Fibroblast of lung (primary cell): ENCODE measurements around the gene C11orf52. TPM values are rescaled to one million over a fixed set of nuclear protein-coding genes. Genes with fewer than 3 reads are reported as not detected.

ENCODE experiments used
- DNase-seq, 2 donors: peaks; one replicate each; pipeline versions ENCODE4 v3.0.0 to v3.0.0-alpha.2; 2010; ENCODE audit warnings: low read depth in 2 of 2
- H2AFZ ChIP-seq: 2 replicates; pipeline ENCODE4 v1.5.1; 2012; ENCODE audit warnings: low read length, control low read depth, inconsistent platforms
- H3K27ac ChIP-seq: 2 replicates; pipeline ENCODE4 v1.5.1; 2011; ENCODE audit warnings: low read length, control low read depth; ENCODE audit not compliant: insufficient read depth
- H3K27me3 ChIP-seq: 2 replicates; pipeline ENCODE4 v1.5.1; 2011; ENCODE audit warnings: mild to moderate bottlenecking, low read length; ENCODE audit not compliant: control insufficient read depth, insufficient read depth
- H3K36me3 ChIP-seq: 2 replicates; pipeline ENCODE4 v1.5.1; 2011; ENCODE audit warnings: low read length; ENCODE audit not compliant: control insufficient read depth, insufficient read depth
- H3K4me1 ChIP-seq: 2 replicates; pipeline ENCODE4 v1.5.1; 2011; ENCODE audit warnings: low read length; ENCODE audit not compliant: control insufficient read depth, insufficient read depth; ENCODE audit errors: extremely low read depth
- H3K4me2 ChIP-seq: 2 replicates; pipeline ENCODE4 v1.5.1; 2011; ENCODE audit warnings: low read length, control low read depth; ENCODE audit not compliant: insufficient read depth; ENCODE audit errors: extremely low read depth
- H3K4me3 ChIP-seq, 4 experiments: fragments of 200-600 bp in 1 of 4; sonication (generic) in 1 of 4; replicated peaks in 1 of 4; 2 replicates each; pipeline ENCODE4 v1.5.1; 2011 to 2016; ENCODE audit warnings: low read length in 4 of 4, low read depth in 3 of 4, mild to moderate bottlenecking in 3 of 4, control low read depth in 2 of 4, inconsistent platforms in 1 of 4, mixed read lengths in 1 of 4; ENCODE audit not compliant: insufficient read depth in 1 of 4; ENCODE audit errors: control extremely low read depth in 1 of 4
- H3K79me2 ChIP-seq: 2 replicates; pipeline ENCODE4 v1.5.1; 2012; ENCODE audit warnings: mild to moderate bottlenecking, low read length, inconsistent platforms; ENCODE audit not compliant: control insufficient read depth, insufficient read depth
- H3K9ac ChIP-seq: 2 replicates; pipeline ENCODE4 v1.5.1; 2011; ENCODE audit warnings: mild to moderate bottlenecking, low read length, control low read depth; ENCODE audit not compliant: insufficient read depth
- H3K9me3 ChIP-seq: 2 replicates; pipeline ENCODE4 v1.5.1; 2012; ENCODE audit warnings: low read depth, low read length; ENCODE audit not compliant: control insufficient read depth, insufficient read depth
- H4K20me1 ChIP-seq: 2 replicates; pipeline ENCODE4 v1.5.1; 2011; ENCODE audit warnings: low read length; ENCODE audit not compliant: control insufficient read depth, insufficient read depth; ENCODE audit errors: extremely low read depth
- EZH2 ChIP-seq: IDR thresholded peaks from 2 replicates; pipeline ENCODE4 v1.5.1; 2012; ENCODE audit warnings: low read length, control low read depth, mild to moderate bottlenecking; ENCODE audit errors: missing control alignments
- polyA plus RNA-seq, 2 donors: library from polyadenylated mRNA; depleted of rRNA in 1 of 2; stranded (reverse) in 1 of 2; unstranded in 1 of 2; fragments of >200 nt; gene quantifications; 2 replicates each; pipeline ENCODE4 v1.2.1, GENCODE V29; 2011 to 2012; ENCODE audit warnings: missing spikeins in 1 of 2
- total RNA-seq: library from RNA; depleted of rRNA; stranded (reverse); fragments of >200 nt; gene quantifications from 2 replicates; pipeline ENCODE4 v1.2.1, GENCODE V29; 2014
- TF ChIP-seq, protein P1 (sequence below), 2 donors: IDR thresholded peaks in 1 of 2; conservative IDR thresholded peaks in 1 of 2; 1 replicate in 1 of 2; 2 replicates in 1 of 2; pipeline ENCODE4 v1.5.1; 2011 to 2012; ENCODE audit warnings: low read length in 2 of 2, control low read depth in 1 of 2, inconsistent platforms in 1 of 2, low read depth in 1 of 2, mild to moderate bottlenecking in 1 of 2

The C11orf52 gene
- total and polyA plus RNA-seq, 2 donors (not counting 1 experiment from before 2014, with no cell fraction given) = 0.99 to 1.3 TPM

DNA sequence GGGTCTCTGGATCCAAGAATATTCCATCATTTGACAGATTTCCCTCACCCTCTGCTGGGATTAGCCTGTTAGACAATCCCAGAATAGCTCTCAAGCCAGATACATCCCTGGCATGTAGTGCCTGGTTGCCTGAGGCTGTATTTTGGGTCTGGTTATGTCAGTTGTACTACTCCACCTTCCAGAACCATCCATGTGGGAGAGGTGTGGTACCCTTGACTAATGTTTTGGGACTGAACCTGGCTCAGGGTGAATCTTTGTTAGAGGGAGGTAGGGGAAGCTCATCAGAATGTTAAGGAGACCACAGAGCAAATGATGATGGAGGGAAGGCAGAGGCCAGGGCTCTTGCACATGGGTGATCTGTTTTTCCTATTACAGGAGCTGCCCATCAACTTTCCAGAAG lies 5.2 kb downstream of the C11orf52 start:
- Histone ChIP-seq H3K4me3 (no peak overlapping the region), H3K4me2 (no peak overlapping the region)
- no peak for DNase-seq

DNA sequence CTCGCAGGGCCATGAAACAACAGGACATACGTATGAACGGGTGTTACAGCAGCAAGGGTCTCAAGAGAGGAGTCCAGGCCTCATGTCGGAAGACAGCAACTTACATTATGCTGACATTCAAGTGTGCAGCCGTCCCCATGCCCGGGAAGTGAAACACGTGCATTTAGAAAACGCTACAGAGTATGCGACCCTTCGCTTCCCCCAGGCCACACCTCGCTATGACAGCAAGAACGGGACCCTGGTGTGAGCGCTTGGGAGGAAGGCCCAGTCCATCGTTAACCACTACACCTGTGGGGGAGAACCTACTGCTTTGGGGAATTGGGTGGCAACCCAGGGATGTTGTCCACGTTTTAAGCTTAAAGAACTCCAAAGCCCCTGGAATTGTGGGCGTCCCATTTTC lies 7.2 kb downstream of the C11orf52 start:
- peaks cover 11% of the 10 kb centered on the region for H3K4me1 ChIP-seq
- no peaks in the 10 kb centered on the region for H4K20me1 ChIP-seq
- no peak overlapping the region for H3K9ac ChIP-seq
- H3K9me3 ChIP-seq = no peaks in the 10 kb centered on the region
- no peaks in the 10 kb centered on the region for H3K36me3 ChIP-seq
- no peak overlapping the region for H3K27ac ChIP-seq
- no peak overlapping the region for H2AFZ ChIP-seq
- no peak for DNase-seq
- TF ChIP-seq, protein P1, sequence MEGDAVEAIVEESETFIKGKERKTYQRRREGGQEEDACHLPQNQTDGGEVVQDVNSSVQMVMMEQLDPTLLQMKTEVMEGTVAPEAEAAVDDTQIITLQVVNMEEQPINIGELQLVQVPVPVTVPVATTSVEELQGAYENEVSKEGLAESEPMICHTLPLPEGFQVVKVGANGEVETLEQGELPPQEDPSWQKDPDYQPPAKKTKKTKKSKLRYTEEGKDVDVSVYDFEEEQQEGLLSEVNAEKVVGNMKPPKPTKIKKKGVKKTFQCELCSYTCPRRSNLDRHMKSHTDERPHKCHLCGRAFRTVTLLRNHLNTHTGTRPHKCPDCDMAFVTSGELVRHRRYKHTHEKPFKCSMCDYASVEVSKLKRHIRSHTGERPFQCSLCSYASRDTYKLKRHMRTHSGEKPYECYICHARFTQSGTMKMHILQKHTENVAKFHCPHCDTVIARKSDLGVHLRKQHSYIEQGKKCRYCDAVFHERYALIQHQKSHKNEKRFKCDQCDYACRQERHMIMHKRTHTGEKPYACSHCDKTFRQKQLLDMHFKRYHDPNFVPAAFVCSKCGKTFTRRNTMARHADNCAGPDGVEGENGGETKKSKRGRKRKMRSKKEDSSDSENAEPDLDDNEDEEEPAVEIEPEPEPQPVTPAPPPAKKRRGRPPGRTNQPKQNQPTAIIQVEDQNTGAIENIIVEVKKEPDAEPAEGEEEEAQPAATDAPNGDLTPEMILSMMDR (conservative IDR thresholded peaks at IDR 0.05 in 1 of 2, IDR thresholded peaks at IDR 0.05 in 1 of 2; ENCODE audit: low read depth in 1 of 2, low read length in 2 of 2) = no peak
- TF ChIP-seq EZH2 = no peak
- H3K79me2 ChIP-seq = no peaks in the 10 kb centered on the region
- no peak overlapping the region for H3K4me3 ChIP-seq
- H3K27me3 ChIP-seq = no peaks in the 10 kb centered on the region
- H3K4me2 ChIP-seq = no peak overlapping the region

More for the DNA sequence above, 5.2 kb downstream of the C11orf52 start:
- H2AFZ ChIP-seq = peak overlapping the region; percentile 67
- peak overlapping the region; percentile 75 for H3K27ac ChIP-seq
- H3K9ac ChIP-seq = no peak overlapping the region
- no peak for TF ChIP-seq EZH2
- TF ChIP-seq, protein P1 (conservative IDR thresholded peaks at IDR 0.05 in 1 of 2, IDR thresholded peaks at IDR 0.05 in 1 of 2; ENCODE audit: low read depth in 1 of 2, low read length in 2 of 2) = no peak
- H3K27me3 ChIP-seq = no peaks in the 10 kb centered on the region
- H3K79me2 ChIP-seq = no peaks in the 10 kb centered on the region
- no peaks in the 10 kb centered on the region for H3K9me3 ChIP-seq
- peaks cover 11% of the 10 kb centered on the region for H3K4me1 ChIP-seq
- H4K20me1 ChIP-seq = no peaks in the 10 kb centered on the region
- H3K36me3 ChIP-seq = no peaks in the 10 kb centered on the region

DNA sequence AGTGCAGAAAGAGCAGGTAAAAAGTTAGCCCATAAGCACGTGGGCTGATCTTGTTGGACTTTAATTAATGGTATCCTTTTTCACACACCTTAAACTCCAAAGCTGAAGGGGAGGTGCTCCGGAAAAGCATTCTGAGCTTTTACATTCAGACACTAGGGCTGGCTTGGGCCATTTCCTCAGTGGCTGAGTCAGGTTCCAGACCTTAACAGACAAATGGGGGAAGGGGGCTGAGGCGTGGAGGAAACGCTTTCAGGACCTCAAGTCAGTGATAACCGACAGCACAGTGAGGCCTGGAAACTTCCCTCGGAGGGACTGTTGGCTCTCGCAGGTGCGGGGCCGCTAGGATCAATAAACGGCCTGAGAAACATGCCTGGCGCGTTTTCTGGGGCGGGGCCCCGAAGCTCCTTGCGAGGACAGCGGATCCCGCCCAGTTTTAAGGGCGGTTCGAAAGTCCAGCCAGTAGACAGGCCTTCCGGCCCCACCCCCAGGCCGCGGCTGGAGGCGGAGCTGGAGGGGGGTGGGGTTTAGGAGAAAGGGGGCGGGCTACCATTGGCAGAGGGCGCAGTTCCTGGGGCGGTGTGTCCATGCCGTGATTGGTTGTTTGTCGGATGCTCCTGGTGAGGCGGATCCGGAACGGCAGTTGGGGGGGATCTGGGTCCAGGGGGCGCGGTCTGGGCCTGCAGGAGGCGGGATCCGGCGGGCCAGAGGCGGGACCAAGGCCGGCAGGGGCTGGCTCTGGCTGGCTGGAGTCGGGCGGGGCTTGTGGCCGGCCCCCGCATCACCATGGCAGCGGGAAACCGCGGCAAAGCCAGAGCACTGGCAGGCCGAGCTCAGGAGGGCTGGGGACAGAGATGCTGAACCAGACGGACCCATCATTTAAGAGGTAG lies 8.0 kb downstream of the C11orf52 start:
- H3K27ac ChIP-seq = peak overlapping the region; percentile 75
- no peaks in the 10 kb centered on the region for H3K79me2 ChIP-seq
- H3K27me3 ChIP-seq = no peaks in the 10 kb centered on the region
- no peaks in the 10 kb centered on the region for H4K20me1 ChIP-seq
- H3K9ac ChIP-seq = peak overlapping the region; percentile 47
- H3K36me3 ChIP-seq = no peaks in the 10 kb centered on the region
- TF ChIP-seq, protein P1 (conservative IDR thresholded peaks at IDR 0.05 in 1 of 2, IDR thresholded peaks at IDR 0.05 in 1 of 2; ENCODE audit: low read depth in 1 of 2, low read length in 2 of 2) = no peak
- TF ChIP-seq EZH2 = no peak
- DNase-seq = peak; percentile 96 to 97
- H3K4me2 ChIP-seq = peak overlapping the region; percentile 89
- H3K9me3 ChIP-seq = no peaks in the 10 kb centered on the region
- H3K4me3 ChIP-seq = peak overlapping the region; percentile 41 to 64 (median 53)
- peaks cover 11% of the 10 kb centered on the region for H3K4me1 ChIP-seq
- peak overlapping the region; percentile 87 for H2AFZ ChIP-seq
